ENCODE data around the gene CACNA2D1. TPM values are rescaled to one million over a fixed set of nuclear protein-coding genes. Genes with fewer than 3 reads are reported as not detected.
"Not testable (repeated sequence)": the region's sequence is repeated elsewhere in the genome, so short reads cannot be mapped to it uniquely, and the experiment has no call there.

Gene CACNA2D1
- total RNA-seq, 1 donor from 2014 or later = 197 TPM

DNA sequence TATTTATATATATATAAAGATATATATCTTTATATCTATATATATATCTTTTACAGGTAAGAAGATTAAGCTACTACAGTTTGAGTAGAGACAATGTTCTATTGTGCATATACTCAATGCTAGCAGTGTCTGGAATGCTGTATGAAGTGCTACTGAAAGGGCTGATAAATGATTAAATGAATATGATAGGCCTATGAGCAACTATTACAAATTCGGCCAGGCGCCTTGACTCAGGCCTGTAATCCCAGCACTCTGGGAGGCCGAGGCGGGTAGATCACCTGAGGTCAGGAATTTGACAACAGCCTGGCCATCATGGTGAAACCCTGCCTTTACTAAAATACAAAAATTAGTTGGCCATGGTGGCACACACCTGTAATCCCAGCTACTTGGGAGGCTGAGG, 297.1 kb downstream of the CACNA2D1 start:
- DNase-seq (ENCODE audit: low spot score in 2 of 2) (no peak), FAIRE-seq (no peak)

DNA sequence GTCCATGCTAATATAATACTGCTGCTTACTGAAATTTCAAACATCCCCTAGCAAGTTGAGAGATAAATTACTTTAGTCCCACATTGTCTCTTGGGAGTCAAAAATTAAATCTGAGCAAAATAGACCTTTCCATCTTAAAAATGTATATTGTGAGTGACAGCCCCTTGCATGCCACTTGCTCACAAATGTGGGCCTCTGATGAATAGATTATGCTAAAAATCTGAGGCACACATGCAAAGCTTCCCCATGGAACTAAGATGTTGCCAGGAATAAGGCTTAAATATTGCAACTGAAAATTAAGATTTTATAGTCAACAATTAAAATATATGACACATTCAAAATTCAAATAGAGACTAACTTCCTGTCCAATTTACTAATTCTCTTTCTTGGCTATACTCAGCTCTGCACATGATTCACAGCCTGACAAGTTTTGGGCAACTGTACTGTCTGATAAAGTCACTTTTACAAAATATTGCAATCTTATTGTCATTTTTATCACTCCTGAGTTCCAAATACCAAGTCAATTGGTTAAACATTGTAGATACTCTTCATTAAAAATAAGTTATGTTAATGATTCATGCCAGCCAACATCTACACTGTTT, 301.2 kb downstream of the CACNA2D1 start:
- FAIRE-seq = no peak
- no peak for DNase-seq (ENCODE audit: low spot score in 2 of 2)

DNA sequence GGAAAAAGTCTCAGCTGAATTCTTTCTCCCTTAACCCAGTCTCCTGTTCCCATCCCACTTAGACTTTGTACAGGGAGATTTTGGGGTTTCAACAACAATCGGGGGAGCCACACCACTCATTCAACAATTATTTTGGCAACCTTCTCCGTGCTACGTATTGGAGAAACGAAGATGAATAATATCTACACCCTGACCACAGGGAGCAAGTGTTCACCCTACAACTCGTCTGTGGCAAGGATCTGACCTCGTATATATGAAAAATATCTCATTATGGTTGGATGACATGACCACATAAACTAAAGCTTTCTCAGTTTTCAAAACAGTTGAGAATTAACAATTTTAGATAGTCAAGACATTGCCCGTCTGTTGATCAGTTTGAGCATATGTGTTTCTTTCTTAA, 302.1 kb downstream of the CACNA2D1 start:
- FAIRE-seq (no peak), DNase-seq (ENCODE audit: low spot score in 2 of 2) (no peak)

DNA sequence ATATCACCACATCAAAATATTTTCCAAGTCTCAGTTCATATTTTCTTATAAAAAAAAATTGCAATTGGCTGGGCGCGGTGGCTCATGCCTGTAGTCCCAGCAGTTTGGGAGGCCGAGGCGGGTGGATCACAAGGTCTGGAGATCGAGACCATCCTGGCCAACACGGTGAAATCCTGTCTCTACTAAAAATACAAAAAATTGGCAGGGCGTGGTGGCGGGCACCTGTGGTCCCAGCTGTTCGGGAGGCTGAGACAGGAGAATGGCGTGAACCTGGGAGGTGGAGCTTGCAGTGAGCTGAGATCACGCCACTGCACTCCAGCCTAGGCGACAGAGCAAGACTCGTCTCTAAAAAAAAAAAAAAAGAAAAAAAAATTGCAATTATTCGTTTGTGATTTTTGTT, 303.0 kb downstream of the CACNA2D1 start:
- not testable (repeated sequence) for FAIRE-seq; DNase-seq (ENCODE audit: low spot score in 2 of 2)

DNA sequence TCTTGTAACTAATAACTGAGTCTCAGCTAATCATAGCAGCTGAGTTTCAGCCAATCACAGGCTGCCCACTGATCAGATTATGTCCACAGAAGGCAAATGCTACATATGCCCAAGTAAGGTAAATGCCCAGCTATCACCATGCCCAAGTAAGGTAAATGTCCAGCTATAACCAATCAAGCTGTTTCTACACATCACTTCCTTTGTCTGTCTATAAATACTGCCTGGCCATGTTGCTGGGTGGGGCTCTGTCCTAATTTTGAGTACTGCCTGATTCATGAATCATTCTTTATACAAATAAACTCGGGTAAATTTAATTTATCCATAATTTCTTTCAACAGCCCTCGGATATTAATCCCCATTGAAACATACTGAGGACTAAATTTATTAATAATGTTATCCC, 312.4 kb downstream of the CACNA2D1 start:
- FAIRE-seq (no peak), DNase-seq (ENCODE audit: low spot score in 2 of 2) (no peak)

DNA sequence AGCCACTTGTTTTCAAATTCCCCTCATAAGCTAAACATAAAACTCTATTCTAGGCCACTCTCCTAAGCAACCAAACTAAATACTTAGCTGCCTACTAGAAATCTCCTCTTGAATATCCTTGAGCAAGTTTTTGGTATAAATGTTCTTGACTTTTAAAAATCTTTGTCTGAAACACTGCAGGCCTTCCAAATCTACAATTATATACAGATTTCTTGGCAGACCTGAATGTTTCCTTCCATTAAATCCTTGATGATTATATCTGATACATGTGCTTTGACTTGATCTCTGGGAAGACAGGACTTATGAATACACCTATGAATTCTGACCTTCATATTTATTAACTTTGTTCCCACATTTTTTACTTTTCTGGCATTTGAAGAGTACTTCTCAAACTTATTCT, 314.5 kb downstream of the CACNA2D1 start:
- DNase-seq (ENCODE audit: low spot score in 2 of 2) = no peak
- no peak for FAIRE-seq

DNA sequence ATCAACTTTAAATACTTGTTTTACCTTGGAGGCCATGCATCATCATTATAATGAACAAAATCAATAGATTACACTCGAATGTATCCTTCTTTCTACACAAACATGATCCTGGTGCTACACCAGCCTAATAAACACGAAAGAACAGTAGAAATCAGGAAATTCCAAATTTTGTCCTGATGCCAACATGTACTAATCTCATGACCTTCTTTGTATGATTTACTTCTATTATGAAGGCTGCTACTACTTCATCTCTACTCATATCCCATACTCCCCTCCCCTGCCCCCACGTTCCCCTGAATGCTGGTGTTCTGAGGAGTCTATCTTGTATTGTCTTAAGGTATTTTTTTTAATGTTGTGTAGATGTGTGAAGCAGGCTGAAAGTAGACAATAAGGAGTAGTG, 315.0 kb downstream of the CACNA2D1 start:
- DNase-seq (ENCODE audit: low spot score in 2 of 2) (no peak), FAIRE-seq (no peak)

DNA sequence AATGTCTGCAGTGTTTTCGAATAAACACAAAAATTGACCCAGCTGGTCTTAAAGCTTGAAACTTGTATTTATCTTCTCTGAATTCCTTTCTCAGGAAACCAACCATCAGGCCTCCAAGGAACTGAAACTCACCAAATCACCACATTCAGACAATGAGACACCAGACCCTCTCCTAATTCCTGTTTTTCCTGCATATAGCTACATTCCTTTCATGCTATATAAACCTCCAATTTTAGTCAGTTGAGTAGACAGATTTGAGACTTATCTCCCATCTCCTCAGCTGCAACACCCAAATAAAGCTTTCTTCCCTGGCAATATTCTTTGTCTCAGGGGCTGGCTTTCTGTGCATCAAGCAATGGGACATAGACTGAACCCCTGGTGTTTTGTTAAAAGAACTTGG, 317.0 kb downstream of the CACNA2D1 start:
- no peak for FAIRE-seq
- no peak for DNase-seq (ENCODE audit: low spot score in 2 of 2)

DNA sequence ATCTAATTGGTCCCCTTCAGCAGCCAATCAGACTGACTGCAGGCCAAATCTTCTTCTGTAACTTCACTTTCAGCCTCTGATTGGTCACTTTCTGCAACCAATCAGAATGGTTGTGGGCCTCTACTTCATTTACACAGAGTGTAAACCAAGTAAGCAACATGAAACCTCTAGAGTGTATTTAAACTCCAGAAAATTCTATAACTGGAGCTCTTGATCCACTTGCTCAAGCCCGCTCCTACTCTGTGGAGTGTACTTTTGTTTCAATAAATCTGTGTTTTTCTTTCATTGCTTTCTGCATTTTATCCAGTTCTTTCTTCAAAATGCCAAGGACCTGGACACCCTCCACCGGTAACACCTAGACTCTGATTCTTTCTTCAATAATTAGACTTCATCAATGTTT, 319.1 kb downstream of the CACNA2D1 start:
- no peak for FAIRE-seq
- no peak for DNase-seq (ENCODE audit: low spot score in 2 of 2)

DNA sequence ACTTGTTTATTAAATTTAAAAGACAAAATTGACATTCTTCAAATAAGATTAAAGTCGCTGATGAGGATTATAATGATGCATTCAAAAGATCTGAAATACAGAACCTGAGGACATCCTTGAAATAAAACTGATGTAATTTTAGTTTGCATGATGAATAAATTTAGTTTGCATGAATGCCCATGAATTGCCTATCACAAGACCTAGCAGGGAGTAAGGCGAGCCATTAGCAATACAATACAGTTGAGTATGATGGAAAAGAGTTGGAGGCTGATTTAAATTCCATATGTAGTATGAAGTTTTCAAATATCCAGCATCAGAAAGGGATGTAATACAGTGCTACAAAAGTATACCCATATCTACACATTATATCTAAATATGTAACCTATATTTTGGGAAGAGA, 321.3 kb downstream of the CACNA2D1 start:
- DNase-seq (ENCODE audit: low spot score in 2 of 2) = no peak
- no peak for FAIRE-seq

DNA sequence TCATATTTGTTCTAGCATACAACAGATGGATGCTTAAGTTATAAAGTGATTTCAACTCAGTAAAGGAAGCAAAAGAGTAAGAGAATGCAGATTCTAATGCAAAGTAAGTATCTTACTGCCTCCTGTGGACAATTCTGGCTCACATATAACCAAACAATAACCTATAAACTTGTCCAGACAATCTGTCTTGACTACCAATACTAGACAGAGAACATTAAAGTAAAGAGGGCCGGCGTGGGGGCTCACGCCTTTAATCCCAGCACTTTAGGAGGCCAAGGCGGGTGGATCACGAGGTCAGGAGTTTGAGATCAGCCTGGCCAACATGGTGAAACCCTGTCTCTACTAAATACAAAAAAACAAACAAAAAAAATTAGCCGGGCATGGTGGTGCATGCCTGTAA, 329.3 kb downstream of the CACNA2D1 start:
- FAIRE-seq = no peak

DNA sequence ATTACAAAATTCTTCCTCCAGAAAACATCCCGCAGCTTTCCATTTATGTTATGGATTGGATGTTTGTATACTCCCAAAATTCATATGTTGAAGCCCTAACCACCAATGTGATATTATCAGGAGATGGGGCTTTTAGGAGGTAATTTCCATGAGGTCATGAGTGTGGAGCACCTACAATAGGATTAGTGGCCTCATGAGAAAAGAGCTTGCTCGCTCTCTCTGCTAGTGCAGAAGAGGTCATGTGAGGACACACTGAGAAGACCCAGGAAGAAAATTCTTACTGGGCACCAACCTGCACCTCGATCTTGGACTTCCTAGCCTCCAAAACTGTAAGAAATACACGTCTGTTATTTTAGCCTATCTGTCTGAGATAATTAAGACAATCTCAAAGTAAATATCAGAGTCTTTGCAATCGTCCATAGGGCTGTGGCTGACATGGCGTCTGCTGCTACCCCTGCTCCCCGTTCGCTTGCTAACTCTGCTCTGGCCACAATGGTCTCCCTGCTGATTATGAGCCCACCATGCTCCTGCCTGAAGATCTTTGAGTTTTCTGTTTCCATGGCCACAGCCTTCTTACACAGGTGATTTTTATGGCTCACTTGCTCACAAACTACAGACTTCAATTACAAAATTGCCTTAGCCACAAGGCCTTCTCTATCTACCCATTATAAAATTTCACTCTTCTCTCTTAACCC, 333.3 kb downstream of the CACNA2D1 start:
- no peak for DNase-seq (ENCODE audit: low spot score in 2 of 2)
- no peak for FAIRE-seq

More for the DNA sequence above, 329.3 kb downstream of the CACNA2D1 start:
- DNase-seq (ENCODE audit: low spot score in 2 of 2) = no peak

DNA sequence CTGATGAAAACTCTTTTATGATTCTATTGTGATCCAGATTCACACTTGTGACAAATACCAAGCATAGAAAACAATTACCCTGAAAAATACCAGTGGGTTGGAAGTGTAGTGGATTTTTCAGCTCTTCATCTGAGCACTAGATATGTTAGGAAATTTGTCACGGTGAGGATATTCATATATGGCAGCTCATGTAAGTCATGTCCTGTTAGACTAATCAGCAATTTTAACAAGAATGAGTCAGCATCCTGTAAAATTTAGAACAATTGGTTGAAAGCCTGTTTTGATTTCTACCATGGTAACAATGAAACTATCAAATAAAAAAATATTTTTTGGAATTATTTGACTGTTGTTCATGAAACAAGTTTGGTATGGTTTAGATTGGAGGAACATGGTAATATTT, 334.3 kb downstream of the CACNA2D1 start:
- FAIRE-seq (no peak), DNase-seq (ENCODE audit: low spot score in 2 of 2) (no peak)

DNA sequence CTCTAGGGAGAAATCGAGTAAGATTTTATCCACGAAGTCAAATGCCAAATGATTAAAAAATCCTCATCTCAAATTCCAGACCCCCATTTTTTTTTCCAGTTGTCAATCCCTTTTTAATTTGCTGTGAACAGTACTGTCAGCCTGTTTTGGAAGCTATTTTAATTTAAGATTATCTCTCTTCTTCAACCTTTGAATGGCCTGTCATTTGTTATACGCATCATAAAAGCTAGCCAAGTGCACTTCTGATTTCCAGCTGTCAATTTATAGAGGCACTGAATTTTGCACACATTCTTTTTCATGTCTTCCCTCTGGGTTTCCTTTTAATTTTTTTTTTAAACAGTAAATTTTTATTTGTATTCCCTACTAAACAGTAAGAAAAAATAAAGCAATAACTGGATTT, 337.4 kb downstream of the CACNA2D1 start:
- FAIRE-seq = no peak

DNA sequence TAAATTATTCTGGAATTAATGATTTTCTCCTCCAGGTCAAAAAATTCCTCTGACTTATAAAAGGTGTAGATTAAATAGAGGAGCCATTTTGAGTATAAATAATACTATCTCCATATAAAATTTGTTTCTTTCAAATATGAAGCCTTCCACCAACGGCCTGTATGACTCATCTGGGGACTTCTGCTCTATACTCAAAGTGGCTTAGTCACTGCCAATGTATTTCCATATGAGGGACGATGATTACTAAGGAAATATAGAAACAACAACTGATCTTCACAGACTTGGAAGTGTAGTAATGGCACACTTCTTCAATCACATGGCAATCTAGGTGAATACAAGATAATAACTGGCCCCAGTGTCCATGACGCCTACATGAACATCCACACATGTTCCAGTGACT, 338.1 kb downstream of the CACNA2D1 start:
- DNase-seq (ENCODE audit: low spot score in 2 of 2) (no peak), FAIRE-seq (no peak)

More for the DNA sequence above, 337.4 kb downstream of the CACNA2D1 start:
- no peak for DNase-seq (ENCODE audit: low spot score in 2 of 2)

DNA sequence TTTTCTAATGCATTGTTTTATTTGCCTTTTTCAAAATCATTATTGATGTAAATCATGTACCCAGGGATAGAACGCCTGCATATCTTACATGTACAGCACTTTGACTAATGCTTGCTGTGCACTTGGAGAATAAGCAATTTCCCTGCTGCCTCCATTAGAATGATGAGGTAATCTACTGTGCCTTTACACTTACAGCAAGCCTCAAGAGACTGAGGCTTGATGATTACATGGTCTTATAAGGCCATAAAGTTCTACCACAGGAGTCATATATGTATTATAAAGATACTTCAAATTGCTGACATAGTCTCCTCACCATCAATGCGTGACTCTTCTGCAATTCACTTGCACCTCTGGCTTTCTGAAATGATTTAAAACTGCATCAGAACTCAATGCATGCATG, 345.2 kb downstream of the CACNA2D1 start:
- DNase-seq (ENCODE audit: low spot score in 2 of 2) (no peak), FAIRE-seq (no peak)

DNA sequence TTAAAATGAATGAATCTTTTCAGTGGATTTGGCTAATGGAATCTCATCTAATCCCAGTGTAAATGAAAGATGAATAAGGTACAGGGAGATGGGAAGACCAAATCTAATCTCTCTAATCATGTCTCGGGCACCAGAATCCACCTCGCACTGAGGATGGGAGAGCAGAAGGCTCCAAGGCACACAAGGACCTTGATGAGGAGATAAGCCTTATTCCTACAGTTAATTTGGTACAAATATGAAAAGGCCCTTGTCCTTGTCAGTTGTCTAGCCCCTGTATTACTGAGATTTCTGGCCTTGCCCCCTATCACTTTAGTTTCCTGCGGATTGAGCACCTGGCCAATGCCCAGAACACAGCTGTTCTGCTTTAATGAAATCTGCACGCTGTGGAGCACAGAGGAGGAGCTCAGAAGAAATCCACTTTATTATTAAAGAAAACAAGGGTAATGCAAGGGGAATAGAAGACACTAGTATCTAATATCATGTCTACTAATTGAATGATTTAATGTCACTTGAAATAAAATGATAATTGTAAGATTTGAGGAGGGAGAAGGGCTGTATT, 352.4 kb downstream of the CACNA2D1 start:
- no peak for DNase-seq (ENCODE audit: low spot score in 2 of 2)
- no peak for FAIRE-seq

DNA sequence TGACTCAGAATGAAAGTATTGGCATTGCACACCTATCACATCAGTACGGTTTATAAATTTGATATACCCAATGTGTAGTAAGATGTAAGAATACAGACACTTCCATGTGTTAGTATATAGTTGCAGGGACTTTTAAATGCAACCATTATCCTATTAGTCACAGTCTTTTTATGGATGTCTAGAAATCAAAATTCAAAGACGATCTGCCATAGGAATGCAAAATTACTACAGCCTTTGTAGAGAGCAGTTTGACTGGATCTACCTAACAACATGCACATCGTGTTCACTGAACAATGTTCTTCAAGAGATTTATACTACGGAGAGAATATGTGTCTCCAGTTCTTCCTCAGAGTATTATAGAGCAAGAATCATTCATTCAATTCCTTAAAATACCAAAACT, 356.5 kb downstream of the CACNA2D1 start:
- FAIRE-seq (no peak), DNase-seq (ENCODE audit: low spot score in 2 of 2) (no peak)

DNA sequence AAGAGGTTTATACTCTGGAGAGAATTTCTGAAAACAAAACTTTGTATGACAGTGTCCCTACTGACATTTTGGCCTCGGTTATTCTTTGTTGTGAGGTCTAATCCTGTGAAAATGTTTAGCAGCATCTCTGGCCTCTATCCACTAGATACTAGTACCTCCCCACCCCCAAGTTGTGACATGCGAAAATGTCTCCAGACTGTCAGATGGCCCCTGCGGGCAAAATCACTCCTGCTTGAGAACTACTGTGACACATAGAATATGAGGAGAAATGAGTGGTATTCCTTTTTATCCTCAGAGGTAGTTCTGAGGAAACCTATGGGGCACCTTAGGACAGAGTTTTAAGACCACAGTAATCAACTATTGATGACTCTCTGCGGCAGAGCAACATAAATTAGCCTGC, 358.5 kb downstream of the CACNA2D1 start:
- DNase-seq (ENCODE audit: low spot score in 2 of 2) (no peak), FAIRE-seq (no peak)

DNA sequence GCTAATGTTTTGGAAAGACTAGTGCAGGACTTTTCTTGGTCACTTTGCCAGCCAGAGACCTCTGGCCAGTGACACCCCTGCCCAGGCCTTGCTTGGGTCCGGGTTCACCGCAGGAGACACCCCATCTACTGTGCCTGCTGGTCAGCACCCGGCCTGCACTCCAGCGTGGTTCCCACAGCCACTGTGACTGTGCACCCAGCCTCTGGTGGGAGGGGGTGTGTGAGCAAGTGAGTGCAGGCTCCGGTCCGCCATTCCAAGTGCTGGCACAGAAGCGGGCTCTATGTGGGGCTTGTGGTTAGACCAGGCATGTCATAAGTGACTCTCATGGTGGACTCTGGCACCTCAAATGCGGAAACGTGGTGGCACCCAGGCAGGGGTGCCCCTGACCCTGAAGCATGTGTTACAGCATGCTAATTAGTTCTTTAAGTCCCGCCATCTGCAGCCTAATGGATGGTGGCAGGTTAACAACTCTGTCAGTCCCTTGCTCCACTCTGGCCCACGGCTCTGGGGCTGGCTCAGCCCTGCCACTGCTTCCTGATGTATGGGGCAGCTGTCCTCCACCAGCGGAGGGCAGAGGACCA, 361.8 kb downstream of the CACNA2D1 start:
- DNase-seq (ENCODE audit: low spot score in 2 of 2) (no peak), FAIRE-seq (no peak)

DNA sequence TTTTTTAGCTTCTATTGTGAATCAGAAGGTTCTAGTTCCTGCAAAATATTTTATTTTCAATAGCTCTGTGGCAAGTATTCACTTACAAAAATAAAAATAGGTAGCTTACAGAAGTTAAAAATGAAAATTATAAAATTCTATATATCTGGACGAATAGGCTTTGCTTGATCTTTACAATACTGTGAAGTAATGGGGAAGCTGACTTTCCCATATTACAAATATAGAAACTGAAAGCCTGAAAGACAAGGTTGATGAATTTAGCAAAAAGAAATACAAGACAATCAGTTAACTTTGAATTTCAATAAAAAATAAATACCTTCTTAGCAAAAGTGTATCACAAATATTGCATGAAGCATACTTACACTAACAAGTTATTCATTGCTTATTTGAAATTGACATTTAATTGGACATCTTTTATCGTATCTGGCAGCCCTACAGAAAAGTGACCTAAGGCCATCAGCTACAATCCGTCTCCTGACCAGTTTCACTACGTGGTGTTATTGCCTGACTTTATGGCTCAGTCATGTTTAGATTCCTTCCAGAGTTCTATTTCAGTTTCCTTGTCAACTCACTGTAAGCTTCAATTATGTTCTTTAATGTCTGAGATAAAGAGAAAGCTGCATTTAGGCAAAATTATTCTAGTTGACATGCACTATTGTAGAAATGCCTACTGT, 363.2 kb downstream of the CACNA2D1 start:
- DNase-seq (ENCODE audit: low spot score in 2 of 2) (no peak), FAIRE-seq (no peak)
